Measurements from ENCODE around the gene MYZAP. TPM values are rescaled to one million over a fixed set of nuclear protein-coding genes. Genes with fewer than 3 reads are reported as not detected.

Gene MYZAP
- total and polyA plus RNA-seq, 2 of the 8 experiments (the other 6 are each of a cell fraction or from before 2014, with no cell fraction given): 0.41 to 0.65 TPM

DNA sequence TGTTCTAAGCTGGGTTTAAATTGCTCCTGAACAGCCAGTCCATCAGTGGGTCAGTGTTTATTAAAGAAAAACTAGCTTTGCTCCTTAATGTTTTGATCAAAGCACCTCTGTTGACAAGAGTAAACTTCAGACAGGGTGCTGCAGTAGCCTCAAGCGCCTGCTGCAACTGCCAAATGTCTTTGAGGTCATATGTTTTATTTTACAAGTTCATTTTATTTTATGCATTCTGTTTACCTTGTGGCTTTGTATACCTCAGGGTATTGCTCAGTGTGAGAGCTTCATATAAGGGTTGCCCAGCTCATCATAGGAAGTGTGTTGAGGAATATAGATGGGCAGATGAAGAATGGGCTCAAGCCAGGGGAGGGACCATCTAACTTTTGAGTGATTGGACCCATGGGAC is 8.5 kb downstream of the MYZAP start (continued):
- TF ChIP-seq, protein P1, sequence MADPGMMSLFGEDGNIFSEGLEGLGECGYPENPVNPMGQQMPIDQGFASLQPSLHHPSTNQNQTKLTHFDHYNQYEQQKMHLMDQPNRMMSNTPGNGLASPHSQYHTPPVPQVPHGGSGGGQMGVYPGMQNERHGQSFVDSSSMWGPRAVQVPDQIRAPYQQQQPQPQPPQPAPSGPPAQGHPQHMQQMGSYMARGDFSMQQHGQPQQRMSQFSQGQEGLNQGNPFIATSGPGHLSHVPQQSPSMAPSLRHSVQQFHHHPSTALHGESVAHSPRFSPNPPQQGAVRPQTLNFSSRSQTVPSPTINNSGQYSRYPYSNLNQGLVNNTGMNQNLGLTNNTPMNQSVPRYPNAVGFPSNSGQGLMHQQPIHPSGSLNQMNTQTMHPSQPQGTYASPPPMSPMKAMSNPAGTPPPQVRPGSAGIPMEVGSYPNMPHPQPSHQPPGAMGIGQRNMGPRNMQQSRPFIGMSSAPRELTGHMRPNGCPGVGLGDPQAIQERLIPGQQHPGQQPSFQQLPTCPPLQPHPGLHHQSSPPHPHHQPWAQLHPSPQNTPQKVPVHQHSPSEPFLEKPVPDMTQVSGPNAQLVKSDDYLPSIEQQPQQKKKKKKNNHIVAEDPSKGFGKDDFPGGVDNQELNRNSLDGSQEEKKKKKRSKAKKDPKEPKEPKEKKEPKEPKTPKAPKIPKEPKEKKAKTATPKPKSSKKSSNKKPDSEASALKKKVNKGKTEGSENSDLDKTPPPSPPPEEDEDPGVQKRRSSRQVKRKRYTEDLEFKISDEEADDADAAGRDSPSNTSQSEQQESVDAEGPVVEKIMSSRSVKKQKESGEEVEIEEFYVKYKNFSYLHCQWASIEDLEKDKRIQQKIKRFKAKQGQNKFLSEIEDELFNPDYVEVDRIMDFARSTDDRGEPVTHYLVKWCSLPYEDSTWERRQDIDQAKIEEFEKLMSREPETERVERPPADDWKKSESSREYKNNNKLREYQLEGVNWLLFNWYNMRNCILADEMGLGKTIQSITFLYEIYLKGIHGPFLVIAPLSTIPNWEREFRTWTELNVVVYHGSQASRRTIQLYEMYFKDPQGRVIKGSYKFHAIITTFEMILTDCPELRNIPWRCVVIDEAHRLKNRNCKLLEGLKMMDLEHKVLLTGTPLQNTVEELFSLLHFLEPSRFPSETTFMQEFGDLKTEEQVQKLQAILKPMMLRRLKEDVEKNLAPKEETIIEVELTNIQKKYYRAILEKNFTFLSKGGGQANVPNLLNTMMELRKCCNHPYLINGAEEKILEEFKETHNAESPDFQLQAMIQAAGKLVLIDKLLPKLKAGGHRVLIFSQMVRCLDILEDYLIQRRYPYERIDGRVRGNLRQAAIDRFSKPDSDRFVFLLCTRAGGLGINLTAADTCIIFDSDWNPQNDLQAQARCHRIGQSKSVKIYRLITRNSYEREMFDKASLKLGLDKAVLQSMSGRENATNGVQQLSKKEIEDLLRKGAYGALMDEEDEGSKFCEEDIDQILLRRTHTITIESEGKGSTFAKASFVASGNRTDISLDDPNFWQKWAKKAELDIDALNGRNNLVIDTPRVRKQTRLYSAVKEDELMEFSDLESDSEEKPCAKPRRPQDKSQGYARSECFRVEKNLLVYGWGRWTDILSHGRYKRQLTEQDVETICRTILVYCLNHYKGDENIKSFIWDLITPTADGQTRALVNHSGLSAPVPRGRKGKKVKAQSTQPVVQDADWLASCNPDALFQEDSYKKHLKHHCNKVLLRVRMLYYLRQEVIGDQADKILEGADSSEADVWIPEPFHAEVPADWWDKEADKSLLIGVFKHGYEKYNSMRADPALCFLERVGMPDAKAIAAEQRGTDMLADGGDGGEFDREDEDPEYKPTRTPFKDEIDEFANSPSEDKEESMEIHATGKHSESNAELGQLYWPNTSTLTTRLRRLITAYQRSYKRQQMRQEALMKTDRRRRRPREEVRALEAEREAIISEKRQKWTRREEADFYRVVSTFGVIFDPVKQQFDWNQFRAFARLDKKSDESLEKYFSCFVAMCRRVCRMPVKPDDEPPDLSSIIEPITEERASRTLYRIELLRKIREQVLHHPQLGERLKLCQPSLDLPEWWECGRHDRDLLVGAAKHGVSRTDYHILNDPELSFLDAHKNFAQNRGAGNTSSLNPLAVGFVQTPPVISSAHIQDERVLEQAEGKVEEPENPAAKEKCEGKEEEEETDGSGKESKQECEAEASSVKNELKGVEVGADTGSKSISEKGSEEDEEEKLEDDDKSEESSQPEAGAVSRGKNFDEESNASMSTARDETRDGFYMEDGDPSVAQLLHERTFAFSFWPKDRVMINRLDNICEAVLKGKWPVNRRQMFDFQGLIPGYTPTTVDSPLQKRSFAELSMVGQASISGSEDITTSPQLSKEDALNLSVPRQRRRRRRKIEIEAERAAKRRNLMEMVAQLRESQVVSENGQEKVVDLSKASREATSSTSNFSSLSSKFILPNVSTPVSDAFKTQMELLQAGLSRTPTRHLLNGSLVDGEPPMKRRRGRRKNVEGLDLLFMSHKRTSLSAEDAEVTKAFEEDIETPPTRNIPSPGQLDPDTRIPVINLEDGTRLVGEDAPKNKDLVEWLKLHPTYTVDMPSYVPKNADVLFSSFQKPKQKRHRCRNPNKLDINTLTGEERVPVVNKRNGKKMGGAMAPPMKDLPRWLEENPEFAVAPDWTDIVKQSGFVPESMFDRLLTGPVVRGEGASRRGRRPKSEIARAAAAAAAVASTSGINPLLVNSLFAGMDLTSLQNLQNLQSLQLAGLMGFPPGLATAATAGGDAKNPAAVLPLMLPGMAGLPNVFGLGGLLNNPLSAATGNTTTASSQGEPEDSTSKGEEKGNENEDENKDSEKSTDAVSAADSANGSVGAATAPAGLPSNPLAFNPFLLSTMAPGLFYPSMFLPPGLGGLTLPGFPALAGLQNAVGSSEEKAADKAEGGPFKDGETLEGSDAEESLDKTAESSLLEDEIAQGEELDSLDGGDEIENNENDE (IDR thresholded peaks at IDR 0.05; ENCODE audit: insufficient replicate concordance, low read length): no peak
- no peak for TF ChIP-seq KDM1A (IDR thresholded peaks at IDR 0.05; ENCODE audit: borderline replicate concordance, low read length)

Data from H1 (cell line).